ENCODE data around the gene PRM1.

The PRM1 gene

DNA sequence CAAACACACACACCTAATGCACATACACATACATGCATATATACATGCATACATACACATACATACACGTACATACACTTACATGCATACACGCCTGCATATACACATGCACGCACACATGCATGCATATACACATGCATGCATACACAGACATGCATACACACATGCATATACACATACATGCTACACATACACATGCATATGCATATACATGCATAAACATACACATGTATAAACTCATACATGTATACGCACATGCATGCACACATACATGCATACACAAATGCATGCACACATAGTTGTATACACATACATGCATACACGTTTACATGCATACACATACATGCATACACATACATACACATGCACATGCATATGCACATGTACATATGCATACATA, 40.5 kb upstream of the PRM1 start:
- DNase-seq (ENCODE audit: extremely low spot score): no peak
- ChIA-PET POLR2A (no interaction called here), CTCF (no interaction called here)
- TF ChIP-seq L3MBTL2 (conservative IDR thresholded peaks at IDR 0.05) (no peak), SUZ12 (IDR thresholded peaks at IDR 0.05) (no peak), FOXM1 (IDR thresholded peaks at IDR 0.05; ENCODE audit: borderline replicate concordance) (no peak), SP1 (IDR thresholded peaks at IDR 0.05) (no peak), ARNT (IDR thresholded peaks at IDR 0.05) (no peak), FOXA1 (IDR thresholded peaks at IDR 0.05) (no peak), NFRKB (IDR thresholded peaks at IDR 0.05) (no peak), BHLHE40 (IDR thresholded peaks at IDR 0.05; ENCODE audit: borderline replicate concordance) (no peak), HDGF (IDR thresholded peaks at IDR 0.05; ENCODE audit: borderline replicate concordance) (no peak), TARDBP (IDR thresholded peaks at IDR 0.05) (no peak), CTBP1 (IDR thresholded peaks at IDR 0.05; ENCODE audit: borderline replicate concordance) (no peak), ZNF384 (IDR thresholded peaks at IDR 0.05) (no peak), ELF4 (IDR thresholded peaks at IDR 0.05) (no peak)

DNA sequence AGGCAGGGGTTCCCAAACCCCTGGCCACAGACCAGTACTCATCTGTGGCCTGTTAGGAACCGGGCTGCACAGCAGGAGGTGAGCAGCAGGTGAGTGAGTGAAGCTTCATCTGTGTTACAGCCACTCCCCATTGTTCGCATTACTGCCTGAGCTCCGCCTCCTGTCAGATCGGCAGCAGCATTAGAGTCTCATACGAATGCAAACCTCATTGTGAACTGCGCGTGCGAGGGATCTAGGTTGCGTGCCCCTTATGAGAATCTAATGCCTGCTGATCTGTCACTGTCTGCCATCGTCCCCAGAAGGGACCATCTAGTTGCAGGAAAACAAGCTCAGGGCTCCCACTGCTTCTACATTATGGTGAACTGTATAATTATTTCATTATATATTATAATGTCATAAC, 39.0 kb upstream of the PRM1 start:
- no peak for DNase-seq (ENCODE audit: extremely low spot score)
- TF ChIP-seq ZNF384 (IDR thresholded peaks at IDR 0.05): no peak
- no peak for TF ChIP-seq CTBP1 (IDR thresholded peaks at IDR 0.05; ENCODE audit: borderline replicate concordance)
- TF ChIP-seq, protein P1, sequence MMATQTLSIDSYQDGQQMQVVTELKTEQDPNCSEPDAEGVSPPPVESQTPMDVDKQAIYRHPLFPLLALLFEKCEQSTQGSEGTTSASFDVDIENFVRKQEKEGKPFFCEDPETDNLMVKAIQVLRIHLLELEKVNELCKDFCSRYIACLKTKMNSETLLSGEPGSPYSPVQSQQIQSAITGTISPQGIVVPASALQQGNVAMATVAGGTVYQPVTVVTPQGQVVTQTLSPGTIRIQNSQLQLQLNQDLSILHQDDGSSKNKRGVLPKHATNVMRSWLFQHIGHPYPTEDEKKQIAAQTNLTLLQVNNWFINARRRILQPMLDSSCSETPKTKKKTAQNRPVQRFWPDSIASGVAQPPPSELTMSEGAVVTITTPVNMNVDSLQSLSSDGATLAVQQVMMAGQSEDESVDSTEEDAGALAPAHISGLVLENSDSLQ (IDR thresholded peaks at IDR 0.05): no peak
- TF ChIP-seq LEF1 (IDR thresholded peaks at IDR 0.05; ENCODE audit: borderline replicate concordance): no peak
- CTCF ChIA-PET: no interaction called here
- POLR2A ChIA-PET: interaction anchor here (1.5 kb wide), 1 partner anchor 64 kb away, joined by 3 read pairs; the partner anchor contains the start of gene SOCS1

DNA sequence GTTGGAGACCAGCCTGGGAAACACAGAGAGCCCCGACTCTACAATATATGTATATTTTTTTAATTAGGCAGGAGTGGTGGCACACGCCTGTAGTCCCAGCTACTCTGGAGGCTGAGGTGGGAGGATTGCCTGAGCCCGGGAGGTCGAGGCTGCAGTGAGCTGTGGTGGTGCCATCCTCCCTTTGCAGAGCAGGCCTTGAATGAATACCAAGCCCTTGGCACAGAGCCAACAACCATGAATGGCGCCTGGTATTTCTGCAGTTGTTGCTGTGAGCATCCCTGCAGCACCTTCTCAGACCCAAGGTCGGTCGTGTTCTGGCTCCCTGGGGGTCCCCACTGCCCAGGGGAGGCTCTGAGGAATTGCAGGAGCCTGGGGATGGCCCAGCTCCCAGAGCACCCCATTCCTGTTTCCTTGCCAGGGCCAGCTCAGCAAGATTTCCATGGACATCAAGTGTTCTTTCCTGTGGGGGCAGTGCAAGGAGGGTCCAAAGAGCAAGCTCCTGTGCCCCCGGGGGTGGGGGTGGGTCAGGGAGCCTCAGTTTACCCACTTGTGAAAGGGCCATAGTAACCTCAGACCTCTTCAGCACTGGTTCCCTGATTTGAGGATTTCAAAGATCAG, 38.5 kb upstream of the PRM1 start:
- no peak for DNase-seq (ENCODE audit: extremely low spot score)
- ChIA-PET CTCF (interaction anchor here (0.7 kb wide), 1 partner anchor 22 kb away, joined by 3 read pairs; no protein-coding TSS in a partner anchor), POLR2A (interaction anchor here (1.5 kb wide), 1 partner anchor 64 kb away, joined by 3 read pairs; the partner anchor contains the start of gene SOCS1)
- no peak for TF ChIP-seq ELF4 (IDR thresholded peaks at IDR 0.05)
- no peak for TF ChIP-seq CTBP1 (IDR thresholded peaks at IDR 0.05; ENCODE audit: borderline replicate concordance)
- no peak for TF ChIP-seq FOXM1 (IDR thresholded peaks at IDR 0.05; ENCODE audit: borderline replicate concordance)
- TF ChIP-seq, protein P1 (IDR thresholded peaks at IDR 0.05): no peak
- TF ChIP-seq BHLHE40 (IDR thresholded peaks at IDR 0.05; ENCODE audit: borderline replicate concordance): no peak
- TF ChIP-seq TARDBP (IDR thresholded peaks at IDR 0.05): no peak
- TF ChIP-seq FOXK2 (IDR thresholded peaks at IDR 0.05): no peak
- TF ChIP-seq HDGF (IDR thresholded peaks at IDR 0.05; ENCODE audit: borderline replicate concordance): no peak
- no peak for TF ChIP-seq LEF1 (IDR thresholded peaks at IDR 0.05; ENCODE audit: borderline replicate concordance)
- no peak for TF ChIP-seq ARNT (IDR thresholded peaks at IDR 0.05)
- TF ChIP-seq L3MBTL2 (conservative IDR thresholded peaks at IDR 0.05): no peak
- no peak for TF ChIP-seq NFRKB (IDR thresholded peaks at IDR 0.05)
- no peak for TF ChIP-seq FOXA1 (IDR thresholded peaks at IDR 0.05)
- no peak for TF ChIP-seq SP1 (IDR thresholded peaks at IDR 0.05)
- no peak for TF ChIP-seq ZNF384 (IDR thresholded peaks at IDR 0.05)
- TF ChIP-seq SUZ12 (IDR thresholded peaks at IDR 0.05): no peak

DNA sequence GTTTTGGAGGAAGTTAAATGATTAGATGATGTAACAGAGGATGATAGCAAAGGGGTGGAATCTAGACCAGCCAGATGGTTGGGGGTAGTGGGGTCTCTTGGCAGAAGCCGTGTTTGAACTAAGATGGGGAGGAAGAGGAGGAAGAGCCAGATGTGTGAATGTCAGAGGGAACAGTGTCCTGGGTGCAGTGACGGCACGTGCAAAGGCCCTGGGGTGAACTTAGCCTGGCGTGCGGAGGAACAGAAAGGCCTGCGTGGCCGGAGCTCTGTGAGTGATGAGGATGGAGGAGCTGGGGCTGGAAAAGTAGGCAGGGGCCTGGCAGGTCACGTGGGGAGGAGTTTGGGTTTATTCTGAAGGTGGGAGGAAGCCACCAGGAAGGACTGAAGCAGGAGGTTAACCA, 37.7 kb upstream of the PRM1 start:
- POLR2A ChIA-PET: interaction anchor here (1.5 kb wide), 1 partner anchor 63 kb away, joined by 3 read pairs; the partner anchor contains the start of gene SOCS1
- DNase-seq (ENCODE audit: extremely low spot score): no peak
- CTCF ChIA-PET: interaction anchor here (0.7 kb wide), 1 partner anchor 21 kb away, joined by 3 read pairs; no protein-coding TSS in a partner anchor

DNA sequence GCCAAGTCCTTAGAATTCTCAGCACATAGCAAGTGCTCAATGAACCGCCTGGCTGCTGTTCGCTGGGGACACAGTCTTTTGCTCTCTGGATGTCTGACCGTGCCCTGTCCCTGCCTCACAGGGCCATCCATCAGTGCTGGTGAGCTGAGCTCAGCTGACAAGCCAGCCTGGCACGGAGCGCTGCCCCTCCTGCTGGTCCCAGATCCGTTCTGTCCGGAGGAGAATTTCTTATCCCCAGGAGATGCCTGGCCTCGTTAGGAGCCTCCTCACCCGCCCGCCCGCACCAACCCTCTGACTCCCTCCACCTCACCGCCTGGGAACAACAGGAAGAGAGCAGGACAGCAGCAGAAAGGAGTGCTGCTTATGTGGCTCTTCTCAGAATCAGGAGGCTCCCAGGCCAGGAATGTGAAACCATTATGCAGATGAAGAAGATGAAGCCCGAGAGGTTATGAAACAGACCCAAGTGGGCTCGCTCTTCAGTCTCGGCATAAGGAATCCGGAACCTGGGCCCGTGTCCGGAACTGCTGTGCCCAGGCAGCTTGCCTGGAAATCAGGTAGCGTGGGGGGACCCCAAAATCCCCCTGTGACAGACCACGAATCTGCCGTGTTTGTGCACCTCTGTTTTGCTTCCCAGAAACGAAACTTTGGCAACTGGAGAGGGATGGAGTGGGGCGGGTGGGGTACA, 35.3 kb upstream of the PRM1 start:
- no peak for TF ChIP-seq CTBP1 (IDR thresholded peaks at IDR 0.05; ENCODE audit: borderline replicate concordance)
- no peak for TF ChIP-seq SUZ12 (IDR thresholded peaks at IDR 0.05)
- TF ChIP-seq, protein P1 (IDR thresholded peaks at IDR 0.05): no peak
- no peak for TF ChIP-seq L3MBTL2 (conservative IDR thresholded peaks at IDR 0.05)
- no peak for TF ChIP-seq LEF1 (IDR thresholded peaks at IDR 0.05; ENCODE audit: borderline replicate concordance)
- no peak for TF ChIP-seq FOXA1 (IDR thresholded peaks at IDR 0.05)
- no peak for TF ChIP-seq NFRKB (IDR thresholded peaks at IDR 0.05)
- TF ChIP-seq HDGF (IDR thresholded peaks at IDR 0.05; ENCODE audit: borderline replicate concordance): no peak
- TF ChIP-seq BHLHE40 (IDR thresholded peaks at IDR 0.05; ENCODE audit: borderline replicate concordance): no peak
- no peak for TF ChIP-seq ZNF384 (IDR thresholded peaks at IDR 0.05)
- no peak for TF ChIP-seq SP1 (IDR thresholded peaks at IDR 0.05)
- no peak for TF ChIP-seq FOXM1 (IDR thresholded peaks at IDR 0.05; ENCODE audit: borderline replicate concordance)
- TF ChIP-seq ARNT (IDR thresholded peaks at IDR 0.05): no peak
- TF ChIP-seq TARDBP (IDR thresholded peaks at IDR 0.05): no peak
- TF ChIP-seq FOXK2 (IDR thresholded peaks at IDR 0.05): no peak
- no peak for TF ChIP-seq ELF4 (IDR thresholded peaks at IDR 0.05)
- ChIA-PET CTCF (no interaction called here), POLR2A (no interaction called here)
- DNase-seq (ENCODE audit: extremely low spot score): no peak

More for the DNA sequence above, 37.7 kb upstream of the PRM1 start:
- TF ChIP-seq TARDBP (IDR thresholded peaks at IDR 0.05) (no peak), ZNF384 (IDR thresholded peaks at IDR 0.05) (no peak), L3MBTL2 (conservative IDR thresholded peaks at IDR 0.05) (no peak)

DNA sequence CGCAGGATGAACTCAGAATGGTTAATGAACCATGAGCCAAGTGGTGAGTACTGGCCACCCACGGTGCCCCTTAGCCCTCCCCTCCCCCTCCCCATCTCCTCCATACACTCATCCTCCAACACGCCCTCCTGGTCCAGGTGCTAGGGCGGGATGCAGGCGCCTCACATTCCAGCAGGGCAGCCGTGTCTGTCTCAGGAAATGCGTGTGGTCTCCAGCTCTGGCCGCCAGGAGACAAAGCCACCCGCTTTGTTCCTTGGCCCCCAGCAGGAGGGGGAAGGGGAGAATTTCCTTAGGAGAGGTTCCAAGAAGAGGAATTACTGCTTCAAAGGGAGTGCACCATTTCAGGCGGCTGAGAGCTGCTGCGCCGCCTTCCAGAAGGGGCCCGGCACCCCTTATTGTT, 34.4 kb upstream of the PRM1 start:
- POLR2A ChIA-PET: no interaction called here
- no peak for DNase-seq (ENCODE audit: extremely low spot score)

More for the DNA sequence above, 34.4 kb upstream of the PRM1 start:
- CTCF ChIA-PET: no interaction called here
- TF ChIP-seq BHLHE40 (IDR thresholded peaks at IDR 0.05; ENCODE audit: borderline replicate concordance) (no peak), TARDBP (IDR thresholded peaks at IDR 0.05) (no peak)
